ENCODE results near the gene VTI1A. TPM values are rescaled to one million over a fixed set of nuclear protein-coding genes. Genes with fewer than 3 reads are reported as not detected.

The VTI1A gene
- total and polyA plus RNA-seq, 2 of the 13 experiments (the other 11 are each of a cell fraction or from before 2014, with no cell fraction given), result 11.7 to 32.7 TPM

DNA sequence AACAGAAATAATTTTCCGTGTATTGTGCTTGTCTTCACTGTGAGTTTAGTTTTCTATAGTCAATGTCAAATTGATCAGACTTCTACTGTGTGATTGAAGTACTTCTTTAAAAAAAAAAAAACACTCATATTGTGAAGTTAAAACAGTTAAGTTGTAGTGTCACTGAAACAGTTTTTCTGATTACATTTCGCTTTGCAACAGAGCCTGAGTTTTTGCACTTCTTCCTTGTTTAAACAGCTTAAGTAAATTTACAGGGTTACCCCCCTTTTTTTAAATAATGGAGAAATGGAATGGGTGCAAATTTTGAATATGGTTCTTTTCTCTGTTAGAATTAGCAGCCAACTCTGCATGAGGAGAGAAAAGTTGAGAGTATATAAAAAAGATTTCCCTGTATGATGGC is 117.3 kb downstream of the VTI1A start (continued):
- TF ChIP-seq ARID4A (CRISPR knock-in tag; IDR thresholded peaks at IDR 0.05; ENCODE audit: borderline replicate concordance) (no peak), SMARCC2 (IDR thresholded peaks at IDR 0.05) (no peak), RFX3 (CRISPR knock-in tag; IDR thresholded peaks at IDR 0.05) (no peak), PBX3 (CRISPR knock-in tag; IDR thresholded peaks at IDR 0.05; ENCODE audit: borderline replicate concordance) (no peak), EP300 (IDR thresholded peaks at IDR 0.05; ENCODE audit: low read depth in 2 of 2, low read length in 2 of 2) (peak in 1 of 2 experiments; percentile 75; a peak in 2 of 4 replicates), EP300 (CRISPR knock-in tag; IDR thresholded peaks at IDR 0.05; ENCODE audit: borderline replicate concordance) (no peak), NFIB (CRISPR knock-in tag; IDR thresholded peaks at IDR 0.05; ENCODE audit: borderline replicate concordance) (no peak), TCF7L2 (IDR thresholded peaks at IDR 0.05; ENCODE audit: low read depth, low read length) (no peak), GATA4 (IDR thresholded peaks at IDR 0.05; ENCODE audit: borderline replicate concordance, low read depth) (no peak), ZNF841 (CRISPR knock-in tag; IDR thresholded peaks at IDR 0.05; ENCODE audit: borderline replicate concordance) (no peak), BRCA1 (CRISPR knock-in tag; IDR thresholded peaks at IDR 0.05) (no peak), GATAD2A (CRISPR knock-in tag; IDR thresholded peaks at IDR 0.05) (peak; percentile 70), ZKSCAN5 (CRISPR knock-in tag; IDR thresholded peaks at IDR 0.05) (no peak), ZSCAN31 (CRISPR knock-in tag; IDR thresholded peaks at IDR 0.05; ENCODE audit: low read depth) (no peak), HNF4G (IDR thresholded peaks at IDR 0.05; ENCODE audit: borderline replicate concordance, low read depth, low read length) (no peak), HNF4G (CRISPR knock-in tag; IDR thresholded peaks at IDR 0.05; ENCODE audit: borderline replicate concordance, low read depth) (no peak), ZNF362 (CRISPR knock-in tag; IDR thresholded peaks at IDR 0.05; ENCODE audit: borderline replicate concordance) (peak; percentile 74; the same call in 1 of the 2 replicates), THAP11 (CRISPR knock-in tag; IDR thresholded peaks at IDR 0.05) (peak; percentile 33; the same call in 1 of the 2 replicates), ATF7-NPFF (CRISPR knock-in tag; IDR thresholded peaks at IDR 0.05; ENCODE audit: low read depth) (no peak)
- TF ChIP-seq, protein P1, sequence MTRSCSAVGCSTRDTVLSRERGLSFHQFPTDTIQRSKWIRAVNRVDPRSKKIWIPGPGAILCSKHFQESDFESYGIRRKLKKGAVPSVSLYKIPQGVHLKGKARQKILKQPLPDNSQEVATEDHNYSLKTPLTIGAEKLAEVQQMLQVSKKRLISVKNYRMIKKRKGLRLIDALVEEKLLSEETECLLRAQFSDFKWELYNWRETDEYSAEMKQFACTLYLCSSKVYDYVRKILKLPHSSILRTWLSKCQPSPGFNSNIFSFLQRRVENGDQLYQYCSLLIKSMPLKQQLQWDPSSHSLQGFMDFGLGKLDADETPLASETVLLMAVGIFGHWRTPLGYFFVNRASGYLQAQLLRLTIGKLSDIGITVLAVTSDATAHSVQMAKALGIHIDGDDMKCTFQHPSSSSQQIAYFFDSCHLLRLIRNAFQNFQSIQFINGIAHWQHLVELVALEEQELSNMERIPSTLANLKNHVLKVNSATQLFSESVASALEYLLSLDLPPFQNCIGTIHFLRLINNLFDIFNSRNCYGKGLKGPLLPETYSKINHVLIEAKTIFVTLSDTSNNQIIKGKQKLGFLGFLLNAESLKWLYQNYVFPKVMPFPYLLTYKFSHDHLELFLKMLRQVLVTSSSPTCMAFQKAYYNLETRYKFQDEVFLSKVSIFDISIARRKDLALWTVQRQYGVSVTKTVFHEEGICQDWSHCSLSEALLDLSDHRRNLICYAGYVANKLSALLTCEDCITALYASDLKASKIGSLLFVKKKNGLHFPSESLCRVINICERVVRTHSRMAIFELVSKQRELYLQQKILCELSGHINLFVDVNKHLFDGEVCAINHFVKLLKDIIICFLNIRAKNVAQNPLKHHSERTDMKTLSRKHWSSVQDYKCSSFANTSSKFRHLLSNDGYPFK (CRISPR knock-in tag; IDR thresholded peaks at IDR 0.05; ENCODE audit: borderline replicate concordance), result no peak
- TF ChIP-seq, protein P2, sequence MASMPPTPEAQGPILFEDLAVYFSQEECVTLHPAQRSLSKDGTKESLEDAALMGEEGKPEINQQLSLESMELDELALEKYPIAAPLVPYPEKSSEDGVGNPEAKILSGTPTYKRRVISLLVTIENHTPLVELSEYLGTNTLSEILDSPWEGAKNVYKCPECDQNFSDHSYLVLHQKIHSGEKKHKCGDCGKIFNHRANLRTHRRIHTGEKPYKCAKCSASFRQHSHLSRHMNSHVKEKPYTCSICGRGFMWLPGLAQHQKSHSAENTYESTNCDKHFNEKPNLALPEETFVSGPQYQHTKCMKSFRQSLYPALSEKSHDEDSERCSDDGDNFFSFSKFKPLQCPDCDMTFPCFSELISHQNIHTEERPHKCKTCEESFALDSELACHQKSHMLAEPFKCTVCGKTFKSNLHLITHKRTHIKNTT (CRISPR knock-in tag; IDR thresholded peaks at IDR 0.05), result no peak

All from HepG2 (cell line).